ENCODE measurements around the gene CCDC137.

- no peak for TF ChIP-seq CTCF (conservative IDR thresholded peaks at IDR 0.05)
- TF ChIP-seq ZFX (IDR thresholded peaks at IDR 0.05), result no peak; the same call in 1 of the 2 replicates
Observed at GRCh38 chr17:81711814-81712467, 45.4 kb downstream of the CCDC137 start, which contains the start of gene SLC25A10.
